Omental fat pad (tissue), 4 donors: ENCODE measurements around the gene AKAP13. TPM values are rescaled to one million over a fixed set of nuclear protein-coding genes. Genes with fewer than 3 reads are reported as not detected.

Experiments
- ATAC-seq: fragments of 150-250 bp; one replicate; pipeline ENCODE4 v1.9.1; 2016; ENCODE audit warnings: mild to moderate bottlenecking, moderate library complexity; ENCODE audit not compliant: low FRiP score
- DNase-seq: peaks from one replicate; pipeline ENCODE4 v3.0.0-alpha.2; 2019; ENCODE audit warnings: low spot score
- CTCF ChIP-seq, 3 donors: fragments of 450-650 bp; IDR thresholded peaks; one replicate each; pipeline ENCODE4 v1.5.1; 2016 to 2017; ENCODE audit warnings: antibody characterized with exemption in 3 of 3, mild to moderate bottlenecking in 3 of 3, moderate library complexity in 2 of 3
- total RNA-seq, 4 donors: library from RNA; depleted of rRNA; stranded (reverse); fragments of >200 nt; gene quantifications; one replicate each; pipeline ENCODE4 v1.1.0, GENCODE V29; 2016

AKAP13 gene
- total RNA-seq, 4 donors from 2014 or later, result 162 to 301 (median 216) TPM

- ATAC-seq, result no peak
- no peak for TF ChIP-seq CTCF (IDR thresholded peaks at IDR 0.05)
- DNase-seq, result no peak
Observed at GRCh38 chr15:85504749-85505676, 124.6 kb downstream of the AKAP13 start.

GRCh38 chr15:85507114-85507513 lies 126.7 kb downstream of the AKAP13 start:
- no peak for TF ChIP-seq CTCF (IDR thresholded peaks at IDR 0.05)
- DNase-seq, result no peak
- ATAC-seq, result no peak

GRCh38 chr15:85509973-85510372 lies 129.6 kb downstream of the AKAP13 start:
- TF ChIP-seq CTCF (IDR thresholded peaks at IDR 0.05), result no peak
- ATAC-seq (no peak), DNase-seq (no peak)

GRCh38 chr15:85514413-85514812 lies 134.0 kb downstream of the AKAP13 start:
- DNase-seq, result no peak
- ATAC-seq, result no peak

GRCh38 chr15:85515212-85515611 lies 134.8 kb downstream of the AKAP13 start:
- no peak for TF ChIP-seq CTCF (IDR thresholded peaks at IDR 0.05)
- DNase-seq (no peak), ATAC-seq (no peak)

More at GRCh38 chr15:85514413-85514812, 134.0 kb downstream of the AKAP13 start:
- TF ChIP-seq CTCF (IDR thresholded peaks at IDR 0.05), result no peak

GRCh38 chr15:85517086-85517485 lies 136.7 kb downstream of the AKAP13 start:
- TF ChIP-seq CTCF (IDR thresholded peaks at IDR 0.05), result no peak
- ATAC-seq, result no peak
- no peak for DNase-seq
